Keratinocyte (primary cell): ENCODE data around the gene STARD3. TPM values are rescaled to one million over a fixed set of nuclear protein-coding genes. Genes with fewer than 3 reads are reported as not detected.

Source experiments
- DNase-seq: peaks from one replicate; pipeline ENCODE4 v3.0.0-alpha.2; 2011; ENCODE audit warnings: low read depth, missing footprints, low spot score
- FAIRE-seq: peaks from 2 replicates; lab custom pipeline; 2011; peaks lifted over from hg19 to GRCh38; lab: Jason Lieb, UNC
- H2AFZ ChIP-seq: 2 replicates; pipeline ENCODE4 v1.6.0; 2012; ENCODE audit warnings: low read length, control low read depth, inconsistent platforms; ENCODE audit not compliant: control insufficient read depth
- H3K27ac ChIP-seq: 2 replicates; pipeline ENCODE4 v1.5.1; 2011; ENCODE audit warnings: low read length; ENCODE audit not compliant: control insufficient read depth, insufficient read depth
- H3K27me3 ChIP-seq: 3 replicates; pipeline ENCODE4 v1.6.0; 2011; ENCODE audit warnings: low read length; ENCODE audit not compliant: control insufficient read depth, insufficient read depth; ENCODE audit errors: extremely low read depth
- H3K36me3 ChIP-seq, 2 experiments: 2 replicates in 1 of 2; 3 replicates in 1 of 2; pipeline ENCODE4 v1.5.1; 2011; ENCODE audit warnings: low read length in 2 of 2, mild to moderate bottlenecking in 1 of 2; ENCODE audit not compliant: control insufficient read depth in 2 of 2, insufficient read depth in 2 of 2; ENCODE audit errors: extremely low read depth in 1 of 2
- H3K4me1 ChIP-seq: 3 replicates; pipeline ENCODE4 v1.5.1; 2011; ENCODE audit warnings: low read length; ENCODE audit not compliant: control insufficient read depth, insufficient read depth; ENCODE audit errors: extremely low read depth
- H3K4me2 ChIP-seq: 3 replicates; pipeline ENCODE4 v1.6.0; 2011; ENCODE audit warnings: low read depth, low read length; ENCODE audit not compliant: control insufficient read depth, insufficient read depth; ENCODE audit errors: extremely low read depth
- H3K4me3 ChIP-seq, 3 experiments: fragments of 200-600 bp in 1 of 3; sonication (generic) in 1 of 3; 2 replicates in 2 of 3; 3 replicates in 1 of 3; pipeline ENCODE4 v1.5.1; 2011 to 2016; ENCODE audit warnings: low read length in 3 of 3, mild to moderate bottlenecking in 3 of 3, control low read depth in 2 of 3, inconsistent platforms in 1 of 3, low read depth in 1 of 3, mixed read lengths in 1 of 3, mixed run types in 1 of 3, moderate library complexity in 1 of 3; ENCODE audit not compliant: control insufficient read depth in 2 of 3, insufficient read depth in 2 of 3; ENCODE audit errors: extremely low read depth in 1 of 3
- H3K79me2 ChIP-seq: 2 replicates; pipeline ENCODE4 v1.6.0; 2012; ENCODE audit warnings: low read length; ENCODE audit not compliant: control insufficient read depth, insufficient read depth
- H3K9ac ChIP-seq: 3 replicates; pipeline ENCODE4 v1.6.0; 2011; ENCODE audit warnings: low read length; ENCODE audit not compliant: control insufficient read depth, insufficient read depth; ENCODE audit errors: extremely low read depth
- H3K9me1 ChIP-seq: 3 replicates; pipeline ENCODE4 v1.6.0; 2011; ENCODE audit warnings: low read length; ENCODE audit not compliant: control insufficient read depth, insufficient read depth; ENCODE audit errors: extremely low read depth
- H3K9me3 ChIP-seq: 2 replicates; pipeline ENCODE4 v1.5.1; 2012; ENCODE audit warnings: low read depth, low read length; ENCODE audit not compliant: control insufficient read depth
- H4K20me1 ChIP-seq: 3 replicates; pipeline ENCODE4 v1.6.0; 2011; ENCODE audit warnings: low read length; ENCODE audit not compliant: control insufficient read depth, insufficient read depth; ENCODE audit errors: extremely low read depth
- EZH2 ChIP-seq: IDR thresholded peaks from one replicate; pipeline ENCODE4 v1.6.1; 2012; ENCODE audit warnings: inconsistent platforms, mild to moderate bottlenecking, low read length, moderate library complexity
- dilution Hi-C: fragments of 300-500 bp; cut with MboI; formaldehyde crosslinking; loops from one replicate; pipeline ENCODE4 v1.7.0; 2020; ENCODE audit warnings: low sequenced_read_pairs; ENCODE audit not compliant: extremely low pct_ligation_motif_present
- polyA plus RNA-seq, 5 experiments: library from polyadenylated mRNA; depleted of rRNA in 3 of 5; stranded (reverse) in 3 of 5; stranded (forward) in 1 of 5; unstranded in 1 of 5; fragments of >200 nt; gene quantifications; 1 replicate in 1 of 5; 2 replicates in 3 of 5; 3 replicates in 1 of 5; pipeline versions ENCODE4 v1.2.1 to v1.2.3, GENCODE V29; 2011 to 2012; ENCODE audit warnings: missing spikeins in 2 of 5, low read depth in 1 of 5, low replicate concordance in 1 of 5
- TF ChIP-seq, protein P1 (sequence below), 3 experiments: IDR thresholded peaks in 1 of 3; conservative IDR thresholded peaks in 1 of 3; optimal IDR thresholded peaks in 1 of 3; 2 replicates in 2 of 3; 3 replicates in 1 of 3; pipeline versions ENCODE3 to v1.5.1; 2011; ENCODE audit warnings: low read length in 3 of 3, mild to moderate bottlenecking in 3 of 3, moderate library complexity in 2 of 3, control low read depth in 1 of 3, inconsistent platforms in 1 of 3; ENCODE audit not compliant: insufficient read depth in 2 of 3; ENCODE audit errors: extremely low read depth in 1 of 3

STARD3 gene
- polyA plus RNA-seq, 1 donor (not counting 4 experiments of a cell fraction or from before 2014, with no cell fraction given) = 29.0 TPM

DNA sequence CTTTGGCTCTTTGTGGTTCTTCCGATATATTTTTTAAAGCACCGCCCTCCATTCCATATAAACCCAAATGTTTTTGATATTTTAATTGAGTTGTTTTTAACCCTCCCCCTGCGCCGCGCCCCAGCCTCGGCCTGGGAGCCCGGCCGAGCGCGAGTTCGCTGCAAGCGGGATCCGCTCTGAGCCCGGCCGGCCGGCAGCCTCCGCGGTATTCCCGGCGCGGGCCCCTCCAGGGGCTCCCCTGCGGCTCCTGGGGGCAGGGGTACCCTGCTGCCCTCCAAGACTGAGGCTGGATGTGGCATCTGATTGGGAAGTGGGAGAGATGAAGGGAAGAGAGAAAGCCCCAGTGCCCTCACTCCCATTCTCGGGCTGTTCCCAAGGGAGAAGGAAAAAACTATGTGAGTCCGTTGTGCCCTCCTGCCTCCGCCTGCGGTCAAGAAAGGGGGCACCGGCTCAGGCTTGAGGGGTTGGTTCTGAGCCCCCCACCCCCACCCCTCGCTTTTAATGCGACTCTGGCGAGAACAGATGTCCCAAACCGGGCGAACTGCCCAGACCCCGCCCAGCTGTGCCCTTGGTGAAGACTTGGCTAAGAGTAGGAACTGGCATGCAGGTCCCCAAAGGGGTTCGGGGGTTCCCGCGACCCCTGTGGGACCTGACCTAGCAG lies 37.8 kb upstream of the STARD3 start:
- Histone ChIP-seq H3K27ac (no peak overlapping the region), H3K4me2 (peak overlapping the region; percentile 62), H3K4me1 (peaks cover 19% of the 10 kb centered on the region), H3K79me2 (no peaks in the 10 kb centered on the region), H3K9ac (no peak overlapping the region), H3K9me3 (no peaks in the 10 kb centered on the region), H3K4me3 (peak overlapping the region in 2 of 3 experiments; percentile 12 to 18), H3K36me3 (no peaks in the 10 kb centered on the region), H4K20me1 (peaks cover 6% of the 10 kb centered on the region), H3K9me1 (no peaks in the 10 kb centered on the region), H2AFZ (no peak overlapping the region), H3K27me3 (peaks cover 90% of the 10 kb centered on the region)
- dilution Hi-C loops = no loop called here
- no peak for DNase-seq
- FAIRE-seq = no peak
- TF ChIP-seq, protein P1, sequence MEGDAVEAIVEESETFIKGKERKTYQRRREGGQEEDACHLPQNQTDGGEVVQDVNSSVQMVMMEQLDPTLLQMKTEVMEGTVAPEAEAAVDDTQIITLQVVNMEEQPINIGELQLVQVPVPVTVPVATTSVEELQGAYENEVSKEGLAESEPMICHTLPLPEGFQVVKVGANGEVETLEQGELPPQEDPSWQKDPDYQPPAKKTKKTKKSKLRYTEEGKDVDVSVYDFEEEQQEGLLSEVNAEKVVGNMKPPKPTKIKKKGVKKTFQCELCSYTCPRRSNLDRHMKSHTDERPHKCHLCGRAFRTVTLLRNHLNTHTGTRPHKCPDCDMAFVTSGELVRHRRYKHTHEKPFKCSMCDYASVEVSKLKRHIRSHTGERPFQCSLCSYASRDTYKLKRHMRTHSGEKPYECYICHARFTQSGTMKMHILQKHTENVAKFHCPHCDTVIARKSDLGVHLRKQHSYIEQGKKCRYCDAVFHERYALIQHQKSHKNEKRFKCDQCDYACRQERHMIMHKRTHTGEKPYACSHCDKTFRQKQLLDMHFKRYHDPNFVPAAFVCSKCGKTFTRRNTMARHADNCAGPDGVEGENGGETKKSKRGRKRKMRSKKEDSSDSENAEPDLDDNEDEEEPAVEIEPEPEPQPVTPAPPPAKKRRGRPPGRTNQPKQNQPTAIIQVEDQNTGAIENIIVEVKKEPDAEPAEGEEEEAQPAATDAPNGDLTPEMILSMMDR (optimal IDR thresholded peaks at IDR 0.05 in 1 of 3, IDR thresholded peaks at IDR 0.05 in 1 of 3, conservative IDR thresholded peaks at IDR 0.05 in 1 of 3; ENCODE audit: extremely low read depth in 1 of 3, insufficient read depth in 2 of 3, low read length in 3 of 3) = no peak
- peak; percentile 76 for TF ChIP-seq EZH2

DNA sequence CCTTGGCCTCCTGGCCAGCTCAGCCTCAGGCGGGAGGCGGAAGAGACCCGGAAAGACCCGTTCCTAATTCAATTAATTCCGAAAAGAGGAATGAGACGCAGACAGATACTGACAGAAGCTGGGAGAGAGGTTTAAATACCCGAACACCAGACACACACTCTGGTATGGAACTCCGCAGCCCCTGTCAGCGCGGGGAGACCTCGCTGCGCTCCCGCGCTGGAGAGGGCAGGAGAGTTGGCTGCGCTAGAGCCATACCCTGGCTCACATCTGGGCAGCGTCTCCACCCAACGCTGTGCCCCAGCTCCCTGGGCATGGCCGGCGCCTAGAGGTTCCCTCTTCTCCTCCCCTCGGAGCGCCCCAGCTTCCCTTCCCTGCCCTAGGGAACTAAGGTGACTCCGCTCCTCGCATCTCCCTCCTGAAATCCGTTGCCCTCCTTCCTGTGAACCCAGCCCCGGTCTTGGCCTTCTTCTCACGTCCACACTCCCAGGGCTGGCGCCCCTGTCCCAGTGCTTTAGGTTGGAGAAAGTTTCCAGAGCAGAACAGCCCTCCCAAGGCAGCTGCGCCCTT lies 37.2 kb upstream of the STARD3 start:
- Histone ChIP-seq H2AFZ (no peak overlapping the region), H3K79me2 (no peaks in the 10 kb centered on the region), H3K36me3 (no peaks in the 10 kb centered on the region), H3K9ac (no peak overlapping the region), H3K27ac (no peak overlapping the region), H3K4me1 (peaks cover 21% of the 10 kb centered on the region), H3K4me2 (no peak overlapping the region), H4K20me1 (peaks cover 6% of the 10 kb centered on the region), H3K9me3 (no peaks in the 10 kb centered on the region), H3K4me3 (no peak overlapping the region), H3K27me3 (peaks cover 91% of the 10 kb centered on the region), H3K9me1 (no peaks in the 10 kb centered on the region)
- TF ChIP-seq, protein P1 (optimal IDR thresholded peaks at IDR 0.05 in 1 of 3, IDR thresholded peaks at IDR 0.05 in 1 of 3, conservative IDR thresholded peaks at IDR 0.05 in 1 of 3; ENCODE audit: extremely low read depth in 1 of 3, insufficient read depth in 2 of 3, low read length in 3 of 3) = no peak
- TF ChIP-seq EZH2 = peak; percentile 99
- dilution Hi-C loops = no loop called here
- DNase-seq (no peak), FAIRE-seq (no peak)
